Measurements from ENCODE around the gene SLC22A13.
"Not testable (repeated sequence)": the region's sequence is repeated elsewhere in the genome, so short reads cannot be mapped to it uniquely, and the experiment has no call there.

Gene SLC22A13

DNA sequence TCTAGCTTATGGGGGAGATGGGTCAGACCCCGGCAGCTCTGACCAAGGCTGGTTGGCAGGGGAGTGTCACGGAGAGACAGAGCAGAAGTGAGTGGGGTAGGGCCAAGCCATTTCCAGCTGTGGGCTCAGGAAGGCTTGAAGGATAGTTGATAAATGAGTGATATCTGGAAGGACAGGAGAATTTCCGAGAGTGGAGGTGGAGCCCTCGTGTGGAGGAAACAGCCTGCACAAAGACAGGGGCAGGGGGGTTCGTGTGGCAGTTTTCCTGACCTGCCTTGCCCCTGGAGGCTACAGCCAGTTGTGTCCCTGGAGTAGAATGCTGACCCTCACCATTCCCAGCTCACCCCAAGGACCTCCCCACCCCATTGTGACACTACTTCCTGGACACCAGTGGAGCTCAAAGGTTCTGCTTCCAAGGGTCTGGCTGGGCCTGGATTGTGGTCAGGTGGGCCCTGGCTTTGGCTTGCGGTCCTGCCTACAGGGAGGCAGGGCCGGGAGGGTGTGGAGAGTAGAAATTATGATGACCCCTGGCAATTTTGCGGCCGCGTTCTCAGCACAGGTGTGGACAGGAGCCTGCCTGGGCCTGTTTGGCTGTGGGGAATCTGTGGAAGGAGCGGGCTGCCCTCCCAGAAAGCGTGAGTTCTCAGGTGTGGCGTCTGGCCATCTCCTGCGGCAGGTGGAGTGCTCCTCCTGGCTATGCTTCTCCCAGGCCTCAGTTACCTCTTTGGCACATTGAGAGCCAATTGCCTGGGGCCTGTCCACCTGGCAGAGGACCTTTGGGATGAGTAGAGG lies 16.5 kb downstream of the SLC22A13 start, which contains the start of gene SLC22A14:
TSS of gene SLC22A14 (plus strand) at position 400 of the 792 bp plus-strand sequence. CDS start 23,733 bp downstream, outside the sequence.
- H3K4me1 ChIP-seq (ENCODE audit: insufficient read depth, low read length) = no peaks in the 10 kb centered on the region
- no peaks in the 10 kb centered on the region for H3K36me3 ChIP-seq (ENCODE audit: insufficient read depth, low read depth, low read length)
- no peak within 1 kb of the TSS for H3K9ac ChIP-seq (ENCODE audit: low read depth, low read length)
- H3K9me3 ChIP-seq (ENCODE audit: insufficient read depth, low read depth, low read length) = no peaks in the 10 kb centered on the region
- H3K27me3 ChIP-seq (ENCODE audit: insufficient read depth, low read length) = no peaks in the 10 kb centered on the region
- no peak within 1 kb of the TSS for H3K4me3 ChIP-seq (ENCODE audit: low read length)
- H3K27ac ChIP-seq (ENCODE audit: low read length) = no peak within 1 kb of the TSS

- no peak overlapping the region for H3K9ac ChIP-seq (ENCODE audit: low read depth, low read length)
- H3K4me3 ChIP-seq (ENCODE audit: low read length) = no peak overlapping the region
- H3K27me3 ChIP-seq (ENCODE audit: insufficient read depth, low read length) = no peaks in the 10 kb centered on the region
- no peaks in the 10 kb centered on the region for H3K4me1 ChIP-seq (ENCODE audit: insufficient read depth, low read length)
- no peaks in the 10 kb centered on the region for H3K9me3 ChIP-seq (ENCODE audit: insufficient read depth, low read depth, low read length)
- no peaks in the 10 kb centered on the region for H3K36me3 ChIP-seq (ENCODE audit: insufficient read depth, low read depth, low read length)
- no peak overlapping the region for H3K27ac ChIP-seq (ENCODE audit: low read length)
These were observed 18.5 kb downstream of the SLC22A13 start for GRCh38 chr3:38283810-38284755.

DNA sequence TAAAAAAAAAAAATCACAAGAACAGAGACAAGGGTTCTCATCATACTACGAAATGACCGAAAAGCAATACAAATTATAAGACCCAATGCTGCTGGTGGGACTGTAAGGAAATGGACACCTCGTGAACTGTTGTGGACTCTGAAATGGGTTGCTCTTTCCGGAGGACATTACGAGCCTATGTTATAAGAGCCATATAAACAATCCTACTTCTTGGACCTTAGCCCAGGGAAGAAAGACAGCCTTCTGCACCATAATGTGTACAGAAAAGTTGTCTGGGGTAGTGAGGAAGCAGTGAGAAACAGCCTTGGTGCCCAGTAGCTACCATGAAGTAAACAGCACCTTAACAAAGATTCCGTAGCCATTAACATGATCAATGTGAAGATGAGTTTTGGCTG lies 19.1 kb downstream of the SLC22A13 start:
- Histone ChIP-seq H3K9me3 (ENCODE audit: insufficient read depth, low read depth, low read length) (no peaks in the 10 kb centered on the region), H3K36me3 (ENCODE audit: insufficient read depth, low read depth, low read length) (no peaks in the 10 kb centered on the region), H3K27me3 (ENCODE audit: insufficient read depth, low read length) (no peaks in the 10 kb centered on the region), H3K4me1 (ENCODE audit: insufficient read depth, low read length) (no peaks in the 10 kb centered on the region), H3K27ac (ENCODE audit: low read length) (no peak overlapping the region), H3K4me3 (ENCODE audit: low read length) (no peak overlapping the region), H3K9ac (ENCODE audit: low read depth, low read length) (no peak overlapping the region)

GRCh38 chr3:38289286-38290217 lies 23.9 kb downstream of the SLC22A13 start:
- not testable (repeated sequence) for H3K9ac ChIP-seq (ENCODE audit: low read depth, low read length); H3K27ac ChIP-seq (ENCODE audit: low read length); H3K4me3 ChIP-seq (ENCODE audit: low read length); H3K27me3 ChIP-seq (ENCODE audit: insufficient read depth, low read length); H3K9me3 ChIP-seq (ENCODE audit: insufficient read depth, low read depth, low read length); H3K4me1 ChIP-seq (ENCODE audit: insufficient read depth, low read length); H3K36me3 ChIP-seq (ENCODE audit: insufficient read depth, low read depth, low read length)

GRCh38 chr3:38297053-38297452 lies 31.4 kb downstream of the SLC22A13 start:
- H3K27me3 ChIP-seq (ENCODE audit: insufficient read depth, low read length); H3K9me3 ChIP-seq (ENCODE audit: insufficient read depth, low read depth, low read length); H3K36me3 ChIP-seq (ENCODE audit: insufficient read depth, low read depth, low read length); H3K9ac ChIP-seq (ENCODE audit: low read depth, low read length); H3K4me3 ChIP-seq (ENCODE audit: low read length); H3K27ac ChIP-seq (ENCODE audit: low read length); H3K4me1 ChIP-seq (ENCODE audit: insufficient read depth, low read length): not testable (repeated sequence)

GRCh38 chr3:38297537-38297936 lies 31.9 kb downstream of the SLC22A13 start:
- no peaks in the 10 kb centered on the region for H3K36me3 ChIP-seq (ENCODE audit: insufficient read depth, low read depth, low read length)

DNA sequence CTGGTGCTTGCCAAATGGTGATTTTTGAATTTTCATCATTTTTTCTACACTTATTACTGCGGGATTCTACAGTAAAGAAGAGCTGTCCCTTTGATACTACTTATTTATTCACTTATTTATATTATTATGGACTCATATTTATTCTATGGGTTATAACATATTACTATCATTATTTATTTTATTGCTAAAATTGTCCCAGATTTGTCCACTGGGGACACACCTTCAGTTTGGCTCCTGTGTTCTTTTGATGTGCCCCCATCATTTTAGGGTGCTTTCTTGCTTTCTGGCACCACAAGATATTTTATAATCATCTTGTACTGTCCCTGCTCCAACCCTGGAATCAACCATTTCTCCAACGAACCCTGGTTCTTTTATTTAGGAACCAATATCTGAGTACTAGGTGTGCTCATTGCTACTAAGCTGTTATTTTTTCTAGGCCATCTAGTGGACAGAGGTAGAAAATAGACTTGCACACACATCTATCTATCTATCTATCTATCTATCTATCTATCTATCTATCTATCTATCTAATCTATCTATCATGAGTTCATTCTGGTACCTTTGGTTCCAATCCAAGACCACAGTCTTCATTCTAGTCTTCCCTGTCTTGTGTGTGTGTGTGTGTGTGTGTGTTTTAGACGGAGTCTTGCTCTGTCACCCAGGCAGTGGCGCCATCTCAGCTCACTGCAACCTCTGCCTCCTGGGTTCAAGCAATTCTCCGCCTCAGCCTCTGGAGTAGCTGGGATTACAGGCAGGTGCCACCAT lies 32.5 kb downstream of the SLC22A13 start:
- no peak overlapping the region for H3K9ac ChIP-seq (ENCODE audit: low read depth, low read length)
- H3K9me3 ChIP-seq (ENCODE audit: insufficient read depth, low read depth, low read length) = no peaks in the 10 kb centered on the region
- no peaks in the 10 kb centered on the region for H3K36me3 ChIP-seq (ENCODE audit: insufficient read depth, low read depth, low read length)
- no peak overlapping the region for H3K27ac ChIP-seq (ENCODE audit: low read length)
- H3K27me3 ChIP-seq (ENCODE audit: insufficient read depth, low read length) = no peaks in the 10 kb centered on the region
- no peak overlapping the region for H3K4me3 ChIP-seq (ENCODE audit: low read length)
- no peaks in the 10 kb centered on the region for H3K4me1 ChIP-seq (ENCODE audit: insufficient read depth, low read length)

More at GRCh38 chr3:38297537-38297936, 31.9 kb downstream of the SLC22A13 start:
- Histone ChIP-seq H3K9ac (ENCODE audit: low read depth, low read length) (no peak overlapping the region), H3K4me3 (ENCODE audit: low read length) (no peak overlapping the region), H3K27ac (ENCODE audit: low read length) (no peak overlapping the region), H3K9me3 (ENCODE audit: insufficient read depth, low read depth, low read length) (no peaks in the 10 kb centered on the region), H3K27me3 (ENCODE audit: insufficient read depth, low read length) (no peaks in the 10 kb centered on the region), H3K4me1 (ENCODE audit: insufficient read depth, low read length) (no peaks in the 10 kb centered on the region)

DNA sequence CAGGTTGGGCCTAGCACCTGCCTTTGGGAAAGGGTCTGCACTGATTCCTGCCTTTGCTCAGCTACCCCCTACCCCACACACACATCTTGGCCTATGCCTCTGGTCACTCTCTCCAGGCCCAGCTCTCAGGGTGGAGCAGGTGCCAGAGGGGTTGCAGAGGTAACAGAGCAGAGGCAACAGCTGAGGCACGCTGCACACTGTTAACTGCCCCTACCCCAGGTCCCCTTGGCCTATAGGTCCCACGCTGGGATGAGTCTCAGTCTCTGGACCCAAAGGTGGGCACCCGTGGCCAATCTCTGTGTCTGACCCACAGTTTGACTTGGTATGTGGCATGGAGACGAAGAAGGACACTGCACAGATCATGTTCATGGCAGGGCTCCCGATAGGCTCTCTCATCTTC lies 41.3 kb downstream of the SLC22A13 start:
- H3K27me3 ChIP-seq (ENCODE audit: insufficient read depth, low read length) = no peaks in the 10 kb centered on the region
- H3K4me3 ChIP-seq (ENCODE audit: low read length) = no peak overlapping the region
- no peak overlapping the region for H3K9ac ChIP-seq (ENCODE audit: low read depth, low read length)
- no peaks in the 10 kb centered on the region for H3K4me1 ChIP-seq (ENCODE audit: insufficient read depth, low read length)
- no peaks in the 10 kb centered on the region for H3K9me3 ChIP-seq (ENCODE audit: insufficient read depth, low read depth, low read length)
- H3K36me3 ChIP-seq (ENCODE audit: insufficient read depth, low read depth, low read length) = no peaks in the 10 kb centered on the region
- H3K27ac ChIP-seq (ENCODE audit: low read length) = no peak overlapping the region

GRCh38 chr3:38307599-38307998 lies 42.0 kb downstream of the SLC22A13 start:
- Histone ChIP-seq H3K9me3 (ENCODE audit: insufficient read depth, low read depth, low read length) (no peaks in the 10 kb centered on the region), H3K4me1 (ENCODE audit: insufficient read depth, low read length) (no peaks in the 10 kb centered on the region), H3K27ac (ENCODE audit: low read length) (no peak overlapping the region), H3K36me3 (ENCODE audit: insufficient read depth, low read depth, low read length) (no peaks in the 10 kb centered on the region), H3K4me3 (ENCODE audit: low read length) (no peak overlapping the region), H3K9ac (ENCODE audit: low read depth, low read length) (no peak overlapping the region), H3K27me3 (ENCODE audit: insufficient read depth, low read length) (no peaks in the 10 kb centered on the region)

DNA sequence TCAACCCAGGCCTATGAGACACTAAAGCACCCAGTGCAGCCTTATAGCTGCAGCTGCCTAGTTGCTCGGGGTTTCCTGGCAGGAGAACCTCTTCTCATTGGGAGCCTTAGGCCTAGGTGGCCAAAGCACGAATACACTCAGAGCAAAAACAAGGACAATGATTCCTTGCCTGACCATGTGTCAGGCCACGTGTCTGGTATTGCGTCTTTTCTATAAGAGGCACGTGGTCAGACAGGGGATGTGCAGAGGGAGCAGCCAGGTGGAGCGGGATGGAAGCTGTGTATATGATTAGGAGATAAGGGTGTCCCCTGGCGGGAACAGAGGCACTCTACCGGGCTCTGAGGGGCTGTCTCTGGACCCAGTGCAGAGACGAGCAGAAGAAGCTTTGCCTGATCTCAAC lies 42.8 kb downstream of the SLC22A13 start:
- no peaks in the 10 kb centered on the region for H3K36me3 ChIP-seq (ENCODE audit: insufficient read depth, low read depth, low read length)
- no peaks in the 10 kb centered on the region for H3K4me1 ChIP-seq (ENCODE audit: insufficient read depth, low read length)
- H3K27ac ChIP-seq (ENCODE audit: low read length) = no peak overlapping the region
- no peaks in the 10 kb centered on the region for H3K27me3 ChIP-seq (ENCODE audit: insufficient read depth, low read length)
- H3K4me3 ChIP-seq (ENCODE audit: low read length) = no peak overlapping the region
- no peaks in the 10 kb centered on the region for H3K9me3 ChIP-seq (ENCODE audit: insufficient read depth, low read depth, low read length)
- H3K9ac ChIP-seq (ENCODE audit: low read depth, low read length) = no peak overlapping the region
